Activated T-cell treated with anti-CD3 and anti-CD28 coated beads for 4 hours (primary cell): ENCODE results near the gene SETD1B.
A peak's percentile ranks its signal among the peaks of the same experiment; 100 is the strongest.
"Not testable (repeated sequence)": the region's sequence is repeated elsewhere in the genome, so short reads cannot be mapped to it uniquely, and the experiment has no call there.

Experiments used
- DNase-seq: peaks from one replicate; pipeline ENCODE4 v3.0.0-alpha.2; 2020

SETD1B gene

GRCh38 chr12:121781484-121781997 is 22.3 kb upstream of the SETD1B start:
- no peak for DNase-seq

GRCh38 chr12:121781998-121782979 is 21.5 kb upstream of the SETD1B start:
- DNase-seq: no peak

GRCh38 chr12:121783766-121784165 is 20.0 kb upstream of the SETD1B start:
- no peak for DNase-seq

GRCh38 chr12:121784460-121784859 is 19.3 kb upstream of the SETD1B start:
- no peak for DNase-seq

GRCh38 chr12:121786440-121786825 is 17.4 kb upstream of the SETD1B start:
- no peak for DNase-seq

GRCh38 chr12:121787063-121788025 is 16.5 kb upstream of the SETD1B start:
- DNase-seq: no peak

GRCh38 chr12:121788176-121788818 is 15.5 kb upstream of the SETD1B start:
- no peak for DNase-seq

GRCh38 chr12:121789233-121789781 is 14.5 kb upstream of the SETD1B start:
- DNase-seq: no peak

- DNase-seq: peak; percentile 91
These were observed 13.7 kb upstream of the SETD1B start for GRCh38 chr12:121789800-121790728.

- DNase-seq: not testable (repeated sequence)
These were observed 13.0 kb upstream of the SETD1B start for GRCh38 chr12:121790785-121791184.

GRCh38 chr12:121791671-121792551 is 11.9 kb upstream of the SETD1B start:
- no peak for DNase-seq

- DNase-seq: no peak
These were observed 11.0 kb upstream of the SETD1B start for GRCh38 chr12:121792607-121793439.

- DNase-seq: no peak
These were observed 10.4 kb upstream of the SETD1B start, which contains the start of gene RHOF for GRCh38 chr12:121793440-121793837. TSS of gene RHOF (minus strand) at chr12:121793688. CDS start at chr12:121793633, 55 bp downstream.

- DNase-seq: peak; percentile 89
These were observed 9.8 kb upstream of the SETD1B start for GRCh38 chr12:121793838-121794533.

GRCh38 chr12:121794534-121795033 is 9.2 kb upstream of the SETD1B start:
- DNase-seq: no peak

- DNase-seq: peak; percentile 81
These were observed 8.5 kb upstream of the SETD1B start for GRCh38 chr12:121795034-121795968.
